ENCODE data around the gene PLEKHA7.

Gene PLEKHA7

DNA sequence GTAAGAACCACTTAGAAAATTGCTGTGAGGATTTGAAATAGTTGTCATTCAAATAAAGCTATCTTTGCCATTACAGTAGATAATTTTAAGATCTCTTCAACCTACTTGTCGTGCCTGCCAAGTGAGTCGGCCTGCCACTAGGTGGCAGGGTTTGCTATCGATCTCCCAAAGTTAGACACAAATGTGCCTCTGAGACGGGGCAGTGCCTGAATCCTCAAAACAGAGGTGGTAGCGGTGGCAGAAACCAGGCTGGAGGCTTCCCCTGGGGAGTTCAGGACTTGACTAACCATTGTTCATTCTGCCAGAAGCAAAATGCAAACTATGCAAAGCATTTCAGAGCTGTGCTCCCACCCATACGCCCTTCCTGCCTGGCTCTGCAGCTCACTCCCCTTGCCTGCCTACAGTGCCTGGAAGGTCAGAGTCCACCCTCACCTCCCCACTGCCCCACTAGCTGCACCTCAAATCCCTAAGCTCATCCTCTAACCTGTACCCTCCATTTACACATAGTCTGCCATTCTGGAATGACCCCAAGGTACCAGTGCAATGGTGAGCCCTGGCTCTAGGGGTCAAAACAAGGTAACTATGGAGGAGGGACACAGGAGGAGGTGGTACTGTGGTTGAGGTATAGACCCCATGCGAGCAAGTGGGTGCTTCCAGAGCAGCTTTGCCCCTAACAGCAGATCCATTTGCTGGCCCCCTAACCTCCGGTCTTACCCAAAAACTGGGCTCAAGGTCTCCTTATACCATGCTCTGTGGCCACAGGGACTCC, 193.7 kb downstream of the PLEKHA7 start:
- H3K4me3 ChIP-seq (ENCODE audit: insufficient read depth in 1 of 2, low read depth in 1 of 2, low read length in 2 of 2): no peak overlapping the region
- peaks cover 0 to 4% of the 10 kb centered on the region in 2 experiments for H3K27me3 ChIP-seq (ENCODE audit: control insufficient read depth in 1 of 2, insufficient read depth in 1 of 2, low read length in 2 of 2)
- H3K23ac ChIP-seq (ENCODE audit: low read length in 2 of 2): no peak overlapping the region
- H4K91ac ChIP-seq (ENCODE audit: low read length): no peak overlapping the region
- no peak overlapping the region for H2BK15ac ChIP-seq (ENCODE audit: low read depth, poor library complexity, severe bottlenecking)
- no peak overlapping the region for H2BK5ac ChIP-seq (ENCODE audit: low read depth, low read length, poor library complexity, severe bottlenecking)
- no peaks in the 10 kb centered on the region for H3K9me3 ChIP-seq (ENCODE audit: control insufficient read depth, low read length)
- no peak overlapping the region for H2AFZ ChIP-seq (ENCODE audit: low read depth, low read length)
- no peak overlapping the region for H3K14ac ChIP-seq (ENCODE audit: low read length in 2 of 2)
- no peak overlapping the region for H3K9ac ChIP-seq (ENCODE audit: low read length)
- H3K4me2 ChIP-seq (ENCODE audit: low read length, poor library complexity, severe bottlenecking): no peak overlapping the region
- H2AK5ac ChIP-seq (ENCODE audit: low read length, severe bottlenecking): no peak overlapping the region
- no peak overlapping the region for H3K27ac ChIP-seq (ENCODE audit: low read length, poor library complexity, severe bottlenecking)
- DNase-seq: peak; percentile 63
- no peak overlapping the region for H3K18ac ChIP-seq (ENCODE audit: low read depth in 1 of 2, low read length in 2 of 2)
- peak overlapping the region; percentile 31 for H4K8ac ChIP-seq (ENCODE audit: low read length)
- H2BK120ac ChIP-seq (ENCODE audit: low read depth, low read length): no peak overlapping the region
- WGBS: 26% methylated on average over 8 of the region's 8 CpGs
- no peaks in the 10 kb centered on the region for H3K79me1 ChIP-seq (replicated peaks; ENCODE audit: low read length, poor library complexity, severe bottlenecking)
- peak overlapping the region in 1 of 2 experiments; percentile 19 for H2BK12ac ChIP-seq (ENCODE audit: low read length in 2 of 2)
- peaks cover 0 to 6% of the 10 kb centered on the region in 2 experiments for H3K36me3 ChIP-seq (ENCODE audit: control insufficient read depth in 1 of 2, insufficient read depth in 2 of 2, low read depth in 1 of 2, low read length in 2 of 2)
- H3K4ac ChIP-seq (ENCODE audit: low read depth in 1 of 2, low read length in 2 of 2): no peak overlapping the region
- H3K4me1 ChIP-seq (ENCODE audit: control insufficient read depth, insufficient read depth, low read depth, low read length): peaks cover 4% of the 10 kb centered on the region

DNA sequence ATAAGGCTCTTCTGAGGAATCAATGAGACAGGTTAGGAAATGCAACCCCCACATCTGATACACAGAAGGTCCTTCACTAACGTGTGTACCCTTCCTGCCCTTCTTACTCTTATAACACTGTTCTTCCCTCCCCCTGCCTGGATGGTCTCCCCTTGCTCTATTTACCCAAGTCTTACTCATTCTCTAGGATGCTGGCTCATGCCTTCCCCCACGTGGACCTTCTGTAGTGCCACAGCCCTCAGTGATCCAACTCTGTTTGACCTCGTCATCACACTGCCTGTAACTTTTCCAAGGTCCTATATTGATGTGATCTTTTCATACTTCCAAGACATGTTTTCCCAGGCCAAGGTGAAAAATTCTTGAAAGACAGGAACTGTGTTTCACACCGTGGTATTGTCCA, 195.9 kb downstream of the PLEKHA7 start:
- Histone ChIP-seq H3K4me1 (ENCODE audit: control insufficient read depth, insufficient read depth, low read depth, low read length) (peaks cover 10% of the 10 kb centered on the region), H2BK120ac (ENCODE audit: low read depth, low read length) (no peak overlapping the region), H3K9ac (ENCODE audit: low read length) (no peak overlapping the region), H3K79me1 (replicated peaks; ENCODE audit: low read length, poor library complexity, severe bottlenecking) (no peaks in the 10 kb centered on the region), H3K23ac (ENCODE audit: low read length in 2 of 2) (no peak overlapping the region), H3K14ac (ENCODE audit: low read length in 2 of 2) (no peak overlapping the region), H4K91ac (ENCODE audit: low read length) (no peak overlapping the region), H3K18ac (ENCODE audit: low read depth in 1 of 2, low read length in 2 of 2) (no peak overlapping the region), H3K4ac (ENCODE audit: low read depth in 1 of 2, low read length in 2 of 2) (no peak overlapping the region), H2AK5ac (ENCODE audit: low read length, severe bottlenecking) (no peak overlapping the region), H3K27ac (ENCODE audit: low read length, poor library complexity, severe bottlenecking) (no peak overlapping the region), H3K27me3 (ENCODE audit: control insufficient read depth in 1 of 2, insufficient read depth in 1 of 2, low read length in 2 of 2) (peaks cover 0 to 11% of the 10 kb centered on the region in 2 experiments), H2AFZ (ENCODE audit: low read depth, low read length) (no peak overlapping the region), H3K4me3 (ENCODE audit: insufficient read depth in 1 of 2, low read depth in 1 of 2, low read length in 2 of 2) (no peak overlapping the region), H3K9me3 (ENCODE audit: control insufficient read depth, low read length) (no peaks in the 10 kb centered on the region), H3K4me2 (ENCODE audit: low read length, poor library complexity, severe bottlenecking) (no peak overlapping the region), H2BK12ac (ENCODE audit: low read length in 2 of 2) (no peak overlapping the region), H4K8ac (ENCODE audit: low read length) (no peak overlapping the region), H2BK5ac (ENCODE audit: low read depth, low read length, poor library complexity, severe bottlenecking) (no peak overlapping the region), H3K36me3 (ENCODE audit: control insufficient read depth in 1 of 2, insufficient read depth in 2 of 2, low read depth in 1 of 2, low read length in 2 of 2) (peaks cover 0 to 11% of the 10 kb centered on the region in 2 experiments), H2BK15ac (ENCODE audit: low read depth, poor library complexity, severe bottlenecking) (no peak overlapping the region)
- 75% methylated on average over 4 of the region's 4 CpGs for WGBS
- DNase-seq: no peak

DNA sequence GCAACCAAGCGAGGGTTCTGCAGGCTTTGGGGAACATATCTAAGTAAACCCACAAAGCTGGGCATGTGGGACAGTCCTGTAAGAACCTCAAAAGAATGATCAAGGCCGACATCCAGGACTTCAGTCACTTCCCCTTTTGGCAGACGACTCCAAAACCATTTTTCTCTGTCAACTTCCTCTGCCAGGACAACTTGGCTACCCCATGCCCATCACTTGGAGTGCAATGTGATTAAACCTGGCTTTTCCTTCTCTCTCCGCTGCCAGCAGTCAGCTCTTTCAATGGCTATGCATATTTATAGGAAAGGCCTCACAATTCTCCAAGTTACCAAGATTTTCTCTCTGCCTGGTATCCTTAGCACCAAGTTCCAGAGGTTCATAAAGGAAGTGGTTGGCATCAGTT, 196.9 kb downstream of the PLEKHA7 start:
- Histone ChIP-seq H2AFZ (ENCODE audit: low read depth, low read length) (no peak overlapping the region), H3K4me3 (ENCODE audit: insufficient read depth in 1 of 2, low read depth in 1 of 2, low read length in 2 of 2) (no peak overlapping the region), H3K18ac (ENCODE audit: low read depth in 1 of 2, low read length in 2 of 2) (no peak overlapping the region), H2BK5ac (ENCODE audit: low read depth, low read length, poor library complexity, severe bottlenecking) (no peak overlapping the region), H3K9ac (ENCODE audit: low read length) (no peak overlapping the region), H2BK12ac (ENCODE audit: low read length in 2 of 2) (no peak overlapping the region), H4K8ac (ENCODE audit: low read length) (no peak overlapping the region), H2AK5ac (ENCODE audit: low read length, severe bottlenecking) (no peak overlapping the region), H3K27me3 (ENCODE audit: control insufficient read depth in 1 of 2, insufficient read depth in 1 of 2, low read length in 2 of 2) (peaks cover 0 to 18% of the 10 kb centered on the region in 2 experiments), H3K14ac (ENCODE audit: low read length in 2 of 2) (no peak overlapping the region), H2BK120ac (ENCODE audit: low read depth, low read length) (no peak overlapping the region), H3K23ac (ENCODE audit: low read length in 2 of 2) (no peak overlapping the region), H3K4me1 (ENCODE audit: control insufficient read depth, insufficient read depth, low read depth, low read length) (peaks cover 12% of the 10 kb centered on the region), H3K27ac (ENCODE audit: low read length, poor library complexity, severe bottlenecking) (no peak overlapping the region), H2BK15ac (ENCODE audit: low read depth, poor library complexity, severe bottlenecking) (no peak overlapping the region), H3K4me2 (ENCODE audit: low read length, poor library complexity, severe bottlenecking) (no peak overlapping the region), H3K36me3 (ENCODE audit: control insufficient read depth in 1 of 2, insufficient read depth in 2 of 2, low read depth in 1 of 2, low read length in 2 of 2) (peaks cover 0 to 11% of the 10 kb centered on the region in 2 experiments), H3K9me3 (ENCODE audit: control insufficient read depth, low read length) (no peaks in the 10 kb centered on the region), H4K91ac (ENCODE audit: low read length) (no peak overlapping the region), H3K79me1 (replicated peaks; ENCODE audit: low read length, poor library complexity, severe bottlenecking) (no peaks in the 10 kb centered on the region), H3K4ac (ENCODE audit: low read depth in 1 of 2, low read length in 2 of 2) (no peak overlapping the region)
- 90% methylated on average over 4 of the region's 4 CpGs for WGBS
- DNase-seq: no peak

DNA sequence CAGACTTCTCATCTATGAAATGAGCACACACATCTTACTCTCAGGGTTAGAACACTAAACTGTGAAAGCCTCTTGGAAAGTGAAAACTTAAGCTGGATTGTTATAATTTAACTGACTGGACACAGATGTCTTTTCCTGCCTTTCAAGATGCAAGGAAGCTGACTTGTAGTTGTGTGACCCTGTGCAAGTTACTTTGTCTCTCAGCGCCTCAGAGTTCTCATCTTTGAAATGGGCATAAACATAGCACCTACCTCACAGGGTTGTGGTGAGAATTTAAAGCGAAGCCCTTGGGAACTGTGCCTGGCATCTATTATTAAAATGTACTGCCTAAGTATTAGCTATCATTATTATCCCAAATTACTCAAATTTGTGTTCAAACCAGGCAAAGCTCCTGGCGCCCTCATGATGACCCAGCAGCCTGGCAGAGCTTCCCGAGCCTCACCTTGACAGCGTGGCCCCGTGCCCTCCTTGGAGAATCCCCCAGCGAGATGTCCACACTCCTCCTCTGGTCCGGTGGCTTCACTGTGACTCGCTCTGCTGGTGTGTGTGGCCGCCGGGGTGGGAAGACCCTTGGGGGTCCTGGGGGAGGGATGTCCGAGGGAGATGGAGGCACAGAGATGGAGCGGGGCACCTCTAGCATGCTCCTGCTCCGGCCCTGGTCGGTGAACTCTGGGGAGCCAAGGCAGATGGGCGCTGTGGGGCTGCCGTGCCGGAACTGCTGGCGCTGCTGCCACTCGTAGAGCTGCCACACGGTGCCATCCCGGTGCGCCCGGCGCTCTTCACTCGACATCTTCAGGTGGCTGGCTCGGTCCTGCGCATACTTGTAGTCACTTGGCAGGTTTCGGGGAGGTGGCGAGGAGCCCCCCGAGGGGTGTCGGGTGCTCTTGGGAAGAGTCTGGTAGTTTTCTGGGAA, 197.6 kb downstream of the PLEKHA7 start:
- Histone ChIP-seq H3K4me3 (ENCODE audit: insufficient read depth in 1 of 2, low read depth in 1 of 2, low read length in 2 of 2) (no peak overlapping the region), H3K27me3 (ENCODE audit: control insufficient read depth in 1 of 2, insufficient read depth in 1 of 2, low read length in 2 of 2) (peaks cover 0 to 19% of the 10 kb centered on the region in 2 experiments), H2AFZ (ENCODE audit: low read depth, low read length) (no peak overlapping the region), H3K27ac (ENCODE audit: low read length, poor library complexity, severe bottlenecking) (no peak overlapping the region), H4K91ac (ENCODE audit: low read length) (no peak overlapping the region), H2BK15ac (ENCODE audit: low read depth, poor library complexity, severe bottlenecking) (no peak overlapping the region), H3K4ac (ENCODE audit: low read depth in 1 of 2, low read length in 2 of 2) (no peak overlapping the region), H3K36me3 (ENCODE audit: control insufficient read depth in 1 of 2, insufficient read depth in 2 of 2, low read depth in 1 of 2, low read length in 2 of 2) (peaks cover 0 to 11% of the 10 kb centered on the region in 2 experiments), H3K4me1 (ENCODE audit: control insufficient read depth, insufficient read depth, low read depth, low read length) (peaks cover 13% of the 10 kb centered on the region), H2BK5ac (ENCODE audit: low read depth, low read length, poor library complexity, severe bottlenecking) (no peak overlapping the region), H3K14ac (ENCODE audit: low read length in 2 of 2) (no peak overlapping the region), H3K18ac (ENCODE audit: low read depth in 1 of 2, low read length in 2 of 2) (no peak overlapping the region), H2AK5ac (ENCODE audit: low read length, severe bottlenecking) (no peak overlapping the region), H3K79me1 (replicated peaks; ENCODE audit: low read length, poor library complexity, severe bottlenecking) (no peaks in the 10 kb centered on the region), H3K9ac (ENCODE audit: low read length) (no peak overlapping the region), H2BK120ac (ENCODE audit: low read depth, low read length) (no peak overlapping the region), H3K23ac (ENCODE audit: low read length in 2 of 2) (no peak overlapping the region), H4K8ac (ENCODE audit: low read length) (no peak overlapping the region), H2BK12ac (ENCODE audit: low read length in 2 of 2) (no peak overlapping the region), H3K9me3 (ENCODE audit: control insufficient read depth, low read length) (no peaks in the 10 kb centered on the region), H3K4me2 (ENCODE audit: low read length, poor library complexity, severe bottlenecking) (no peak overlapping the region)
- WGBS: 92% methylated on average over 31 of the region's 32 CpGs
- no peak for DNase-seq
